A673 (cell line): ENCODE measurements around the gene UBE2R2. TPM values are rescaled to one million over a fixed set of nuclear protein-coding genes. Genes with fewer than 3 reads are reported as not detected.

Experiments
- BruUV-seq: library from RNA; stranded (reverse); fragments of 400-500 nt; replicated peaks from 2 replicates; lab custom pipeline; 2021; lab: Mats Ljungman, UMichigan
- CTCF ChIA-PET: fragments of 300-600 bp; sonication (Branson Sonifier 250); formaldehyde crosslinking; loops from one replicate; lab custom pipeline; 2022; ENCODE audit warnings: antibody characterized with exemption; lab: Charles Lee
- POLR2A ChIA-PET: fragments of 300-600 bp; sonication (Branson Sonifier 250); formaldehyde crosslinking; loops from one replicate; lab custom pipeline; 2022; ENCODE audit warnings: antibody characterized with exemption; ENCODE audit not compliant: low non-redundant PET; lab: Charles Lee
- DNase-seq: peaks from one replicate; pipeline ENCODE4 v3.0.0-alpha.2; 2015; ENCODE audit warnings: low spot score
- H3K27ac ChIP-seq: fragments of 200-600 bp; sonication (generic); 2 replicates; pipeline ENCODE4 v1.5.1; 2016; ENCODE audit warnings: mixed run types, low read depth, mild to moderate bottlenecking, mixed read lengths, antibody characterized with exemption, low read length; ENCODE audit not compliant: poor library complexity, severe bottlenecking
- H3K27me3 ChIP-seq: fragments of 200-600 bp; sonication (generic); replicated peaks from 2 replicates; pipeline ENCODE4 v1.6.1; 2017; ENCODE audit warnings: mixed run types, low read depth, mild to moderate bottlenecking, mixed read lengths, antibody characterized with exemption, low read length; ENCODE audit not compliant: insufficient read depth, poor library complexity
- H3K36me3 ChIP-seq: fragments of 200-600 bp; sonication (generic); 2 replicates; pipeline ENCODE4 v1.6.1; 2016; ENCODE audit warnings: mixed run types, mild to moderate bottlenecking, mixed read lengths, antibody characterized with exemption, low read length; ENCODE audit not compliant: insufficient read depth, poor library complexity, severe bottlenecking
- H3K4me1 ChIP-seq: fragments of 200-600 bp; sonication (generic); 2 replicates; pipeline ENCODE4 v1.6.1; 2017; ENCODE audit warnings: mixed run types, mild to moderate bottlenecking, mixed read lengths, antibody characterized with exemption, low read length; ENCODE audit not compliant: insufficient read depth, poor library complexity, severe bottlenecking
- H3K4me3 ChIP-seq: fragments of 200-600 bp; sonication (generic); 2 replicates; pipeline ENCODE4 v1.5.1; 2016; ENCODE audit warnings: low read depth, mixed run types, mild to moderate bottlenecking, mixed read lengths, low read length; ENCODE audit not compliant: poor library complexity, severe bottlenecking
- H3K9me3 ChIP-seq: fragments of 200-600 bp; sonication (generic); 2 replicates; pipeline ENCODE4 v1.6.1; 2016; ENCODE audit warnings: mixed run types, low read depth, mild to moderate bottlenecking, mixed read lengths, antibody characterized with exemption, low read length; ENCODE audit not compliant: poor library complexity, severe bottlenecking
- EZH2 ChIP-seq: fragments of 200-600 bp; sonication (generic); IDR thresholded peaks from 2 replicates; pipeline ENCODE4 v1.6.1; 2017; ENCODE audit warnings: borderline replicate concordance, low read depth, mild to moderate bottlenecking, mixed read lengths, antibody characterized with exemption, low read length; ENCODE audit not compliant: poor library complexity, severe bottlenecking
- intact Hi-C: fragments of 100-400 bp; cut with micrococcal nuclease; formaldehyde crosslinking; loops from one replicate; pipeline ENCODE4 v1.10.0; 2022; ENCODE audit not compliant: unreplicated experiment
- total RNA-seq: library from RNA; stranded (reverse); gene quantifications from 2 replicates; pipeline ENCODE4 v1.2.3, GENCODE V29; 2021
- TF ChIP-seq, protein P1 (sequence below): fragments of 300-800, 200-600 bp; sonication (generic); conservative IDR thresholded peaks from 2 replicates; pipeline ENCODE4 v1.5.1; 2017; ENCODE audit warnings: low read depth, mild to moderate bottlenecking, antibody characterized with exemption, low read length, moderate library complexity, mixed read lengths

UBE2R2 gene
- total RNA-seq, 1 experiment from 2014 or later, result 49.2 TPM

DNA sequence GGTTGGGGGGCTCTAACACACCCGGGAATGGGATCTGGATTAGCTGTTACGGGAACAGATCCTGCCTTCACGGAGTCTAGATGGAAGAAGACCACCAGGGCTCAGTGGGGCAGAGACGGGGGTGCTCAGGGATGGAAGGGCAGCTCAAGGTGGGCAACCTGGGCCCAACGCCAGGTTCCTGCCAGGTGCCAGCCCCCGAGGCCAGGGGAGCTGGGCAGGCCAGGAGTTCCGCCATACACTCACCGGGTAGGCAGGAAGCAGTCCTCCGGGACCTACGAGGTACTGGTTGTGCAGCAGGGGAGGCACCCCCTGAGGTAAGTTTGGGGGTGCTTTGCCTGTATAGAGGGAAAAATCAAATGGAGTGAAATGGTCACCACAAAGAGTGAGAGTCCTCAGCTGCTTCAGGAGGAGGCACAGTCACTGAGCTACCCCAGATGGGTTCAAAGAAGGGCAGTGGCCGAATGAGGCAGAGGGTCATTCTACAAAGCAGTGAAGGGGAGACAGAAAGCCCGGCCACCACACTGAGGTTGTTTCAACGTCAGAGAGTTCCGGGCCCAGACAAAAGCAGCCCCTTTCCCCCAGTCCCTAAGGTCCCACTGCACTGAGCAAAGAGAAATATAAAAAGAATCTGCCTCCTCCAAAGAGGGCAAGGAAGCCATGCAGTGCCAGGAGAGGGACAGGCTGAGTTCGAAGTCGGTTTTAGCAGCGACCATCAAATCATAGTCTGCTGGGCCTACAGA, 110.0 kb downstream of the UBE2R2 start:
- no peak for DNase-seq
- no TSS peak for BruUV-seq
- no peak overlapping the region for H3K4me3 ChIP-seq
- ChIA-PET POLR2A (no interaction called here), CTCF (no interaction called here)
- H3K36me3 ChIP-seq, result peaks cover 87% of the 10 kb centered on the region
- intact Hi-C loops, result no loop called here
- H3K9me3 ChIP-seq, result no peaks in the 10 kb centered on the region
- no peak overlapping the region for H3K27ac ChIP-seq
- no peaks in the 10 kb centered on the region for H3K4me1 ChIP-seq
- no peaks in the 10 kb centered on the region for H3K27me3 ChIP-seq
- TF ChIP-seq EZH2, result no peak
- TF ChIP-seq, protein P1, sequence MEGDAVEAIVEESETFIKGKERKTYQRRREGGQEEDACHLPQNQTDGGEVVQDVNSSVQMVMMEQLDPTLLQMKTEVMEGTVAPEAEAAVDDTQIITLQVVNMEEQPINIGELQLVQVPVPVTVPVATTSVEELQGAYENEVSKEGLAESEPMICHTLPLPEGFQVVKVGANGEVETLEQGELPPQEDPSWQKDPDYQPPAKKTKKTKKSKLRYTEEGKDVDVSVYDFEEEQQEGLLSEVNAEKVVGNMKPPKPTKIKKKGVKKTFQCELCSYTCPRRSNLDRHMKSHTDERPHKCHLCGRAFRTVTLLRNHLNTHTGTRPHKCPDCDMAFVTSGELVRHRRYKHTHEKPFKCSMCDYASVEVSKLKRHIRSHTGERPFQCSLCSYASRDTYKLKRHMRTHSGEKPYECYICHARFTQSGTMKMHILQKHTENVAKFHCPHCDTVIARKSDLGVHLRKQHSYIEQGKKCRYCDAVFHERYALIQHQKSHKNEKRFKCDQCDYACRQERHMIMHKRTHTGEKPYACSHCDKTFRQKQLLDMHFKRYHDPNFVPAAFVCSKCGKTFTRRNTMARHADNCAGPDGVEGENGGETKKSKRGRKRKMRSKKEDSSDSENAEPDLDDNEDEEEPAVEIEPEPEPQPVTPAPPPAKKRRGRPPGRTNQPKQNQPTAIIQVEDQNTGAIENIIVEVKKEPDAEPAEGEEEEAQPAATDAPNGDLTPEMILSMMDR, result no peak

DNA sequence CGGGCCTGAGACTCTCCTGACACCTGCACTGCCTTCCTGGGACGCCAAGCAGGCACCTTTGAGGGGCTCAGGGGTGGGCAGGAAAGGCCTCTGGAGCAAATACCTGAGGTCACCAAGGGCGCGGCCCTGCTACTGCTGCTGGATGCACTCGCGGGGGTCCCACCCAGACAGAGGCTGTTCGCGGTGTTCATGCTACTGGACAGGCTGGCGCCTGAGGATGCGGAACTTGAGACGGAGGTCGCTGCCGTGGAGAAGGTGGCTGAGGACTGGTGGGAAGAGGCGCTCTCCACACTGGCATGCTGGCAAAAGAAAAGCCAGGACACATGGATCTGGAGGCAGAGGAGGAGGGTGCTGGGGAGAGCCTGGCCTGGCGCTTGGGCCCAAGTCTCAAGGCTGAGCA, 110.7 kb downstream of the UBE2R2 start:
- Histone ChIP-seq H3K36me3 (peaks cover 87% of the 10 kb centered on the region), H3K9me3 (no peaks in the 10 kb centered on the region), H3K4me3 (no peak overlapping the region), H3K27me3 (no peaks in the 10 kb centered on the region), H3K27ac (no peak overlapping the region), H3K4me1 (no peaks in the 10 kb centered on the region)
- TF ChIP-seq, protein P1, result no peak
- TF ChIP-seq EZH2, result no peak
- DNase-seq, result no peak
- ChIA-PET POLR2A (no interaction called here), CTCF (no interaction called here)
- BruUV-seq, result no TSS peak
- intact Hi-C loops, result no loop called here

DNA sequence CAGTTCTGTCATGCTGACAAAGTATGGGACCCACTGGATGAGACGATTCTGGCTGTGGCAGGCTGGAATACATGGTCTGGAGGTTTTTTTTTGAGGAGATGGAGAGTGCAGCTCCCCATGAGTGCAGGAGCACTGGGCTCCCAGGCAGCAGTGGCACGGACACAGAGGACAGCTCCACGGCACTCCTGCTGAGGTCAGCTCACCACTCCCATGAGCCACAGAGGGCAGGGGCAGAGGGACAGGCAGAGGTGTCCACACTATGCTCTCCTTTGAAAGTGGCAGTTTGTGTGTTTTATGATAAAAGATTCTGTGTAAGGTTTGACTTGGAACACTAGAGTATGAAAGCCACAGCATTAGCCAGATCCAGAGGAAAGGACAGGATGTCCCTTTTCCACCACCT, 114.4 kb downstream of the UBE2R2 start:
- Histone ChIP-seq H3K27me3 (no peaks in the 10 kb centered on the region), H3K36me3 (peaks cover 82% of the 10 kb centered on the region), H3K9me3 (no peaks in the 10 kb centered on the region), H3K4me3 (no peak overlapping the region), H3K4me1 (no peaks in the 10 kb centered on the region), H3K27ac (no peak overlapping the region)
- no TSS peak for BruUV-seq
- CTCF ChIA-PET, result no interaction called here
- intact Hi-C loops, result no loop called here
- no peak for DNase-seq
- TF ChIP-seq EZH2, result no peak
- TF ChIP-seq, protein P1, result no peak
- POLR2A ChIA-PET, result no interaction called here
